T-cell (primary cell): Measurements from ENCODE around the gene NCAM1. TPM values are rescaled to one million over a fixed set of nuclear protein-coding genes. Genes with fewer than 3 reads are reported as not detected.

Source experiments
- ATAC-seq, 4 experiments: fragments of 200-7000 bp in 3 of 4; fragments of 150-1000 bp in 1 of 4; cut with Tn5 transposase; replicated peaks in 1 of 4; 1 replicate in 3 of 4; 2 replicates in 1 of 4; pipeline ENCODE4 v1.10.0; 2021; ENCODE audit warnings: moderate library complexity in 3 of 4, mild to moderate bottlenecking in 2 of 4, moderate number of reproducible peaks in 1 of 4
- CTCF ChIA-PET, 2 donors: fragments of 300-600 bp; sonication (Branson Sonifier 250); formaldehyde crosslinking; loops; one replicate each; lab custom pipeline; 2022; ENCODE audit warnings: antibody characterized with exemption in 2 of 2; lab: Charles Lee
- POLR2A ChIA-PET, 2 donors: fragments of 300-600 bp; sonication (Branson Sonifier 250); formaldehyde crosslinking; loops; one replicate each; lab custom pipeline; 2022; ENCODE audit warnings: antibody characterized with exemption in 2 of 2; lab: Charles Lee
- DNase-seq, 35 experiments: peaks; one replicate each; pipeline versions ENCODE4 v3.0.0 to v3.0.0-alpha.2; 2013 to 2023
- H3K27ac ChIP-seq: one replicate; pipeline ENCODE4 v1.5.1; 2013; ENCODE audit warnings: low read length
- H3K27me3 ChIP-seq, 2 experiments: replicated peaks in 1 of 2; 1 replicate in 1 of 2; 2 replicates in 1 of 2; pipeline versions ENCODE4 v1.6.1 to v1.7.0; 2013; ENCODE audit warnings: low read length in 1 of 2, mixed read lengths in 1 of 2; ENCODE audit not compliant: control insufficient read depth in 2 of 2, insufficient read depth in 2 of 2; ENCODE audit errors: extremely low read depth in 1 of 2
- H3K36me3 ChIP-seq, 2 donors: 1 replicate in 1 of 2; 2 replicates in 1 of 2; pipeline versions ENCODE4 v1.6.1 to v1.7.0; 2013; ENCODE audit warnings: low read length in 1 of 2; ENCODE audit not compliant: control insufficient read depth in 2 of 2, insufficient read depth in 1 of 2; ENCODE audit errors: extremely low read depth in 1 of 2
- H3K4me1 ChIP-seq, 2 experiments: 1 replicate in 1 of 2; 2 replicates in 1 of 2; pipeline versions ENCODE4 v1.6.1 to v1.7.0; 2013; ENCODE audit warnings: low read length in 2 of 2, mixed read lengths in 1 of 2; ENCODE audit not compliant: insufficient read depth in 2 of 2, control insufficient read depth in 1 of 2; ENCODE audit errors: extremely low read depth in 1 of 2
- H3K4me3 ChIP-seq, 2 donors: 1 replicate in 1 of 2; 2 replicates in 1 of 2; pipeline versions ENCODE4 v1.5.1 to v1.7.0; 2013; ENCODE audit warnings: mild to moderate bottlenecking in 2 of 2, low read length in 1 of 2, moderate library complexity in 1 of 2; ENCODE audit not compliant: control insufficient read depth in 1 of 2; ENCODE audit errors: extremely low read depth in 1 of 2
- H3K9me3 ChIP-seq: 2 replicates; pipeline ENCODE4 v1.7.0; 2013
- H3K27ac Mint-ChIP-seq, 2 donors: one replicate each; pipeline ENCODE4 v1.8.0; 2020 to 2021; ENCODE audit warnings: mild to moderate bottlenecking in 2 of 2, mixed read lengths in 2 of 2
- H3K27me3 Mint-ChIP-seq, 2 donors: one replicate each; pipeline ENCODE4 v1.8.0; 2021 to 2022; ENCODE audit warnings: mixed read lengths in 2 of 2
- H3K36me3 Mint-ChIP-seq: one replicate; pipeline ENCODE4 v1.8.0; 2021; ENCODE audit warnings: mixed read lengths
- H3K4me1 Mint-ChIP-seq, 3 donors: one replicate each; pipeline ENCODE4 v1.8.0; 2020 to 2022; ENCODE audit warnings: mixed read lengths in 3 of 3, mild to moderate bottlenecking in 1 of 3
- H3K4me3 Mint-ChIP-seq, 3 donors: one replicate each; pipeline ENCODE4 v1.8.0; 2020 to 2022; ENCODE audit warnings: mild to moderate bottlenecking in 3 of 3, mixed read lengths in 3 of 3, moderate library complexity in 3 of 3
- H3K9me3 Mint-ChIP-seq, 3 donors: one replicate each; pipeline ENCODE4 v1.8.0; 2020 to 2022; ENCODE audit warnings: mixed read lengths in 3 of 3
- WGBS: methylation state at CpG from one replicate; pipeline ENCODE4 v1.1.5; 2013; ENCODE audit warnings: missing lambda C conversion rate; ENCODE audit not compliant: insufficient coverage; 5-methylcytosine and 5-hydroxymethylcytosine counted together
- total RNA-seq, 35 experiments: library from RNA in 6 of 35; stranded (reverse) in 6 of 35; fragments of 120-200 nt in 1 of 35; gene quantifications; one replicate each; pipeline versions ENCODE4 v1.2.1 to v1.2.4 and lab custom pipeline; 2013 to 2026

NCAM1 gene
- total RNA-seq, 5 donors from 2014 or later (not counting 1 experiment from before 2014, with no cell fraction given), result 0.90 to 1.8 (median 1.1) TPM

- Mint-ChIP-seq H3K4me1 (no peaks in the 10 kb centered on the region), H3K27ac (no peak overlapping the region), H3K4me3 (no peak overlapping the region), H3K27me3 (peaks cover 13 to 14% of the 10 kb centered on the region in 2 donors), H3K36me3 (no peaks in the 10 kb centered on the region), H3K9me3 (no peaks in the 10 kb centered on the region)
- no peaks in the 10 kb centered on the region for H3K27me3 ChIP-seq
- POLR2A ChIA-PET, result no interaction called here
- CTCF ChIA-PET, result interaction anchor here in 1 of 2 donors (0.7 kb wide), 1 partner anchor 300 kb away, joined by 3 read pairs; no protein-coding TSS in a partner anchor
- no peak for ATAC-seq
- DNase-seq, result no peak
- no CpG with 5 or more reads among the region's 1 CpG for whole genome bisulfite sequencing
- no peaks in the 10 kb centered on the region for H3K36me3 ChIP-seq
- H3K9me3 ChIP-seq, result no peaks in the 10 kb centered on the region
- no peaks in the 10 kb centered on the region for H3K4me1 ChIP-seq
- no peak overlapping the region for H3K27ac ChIP-seq
- H3K4me3 ChIP-seq, result no peak overlapping the region
These were observed 148.8 kb downstream of the NCAM1 start for GRCh38 chr11:113110046-113110445.

DNA sequence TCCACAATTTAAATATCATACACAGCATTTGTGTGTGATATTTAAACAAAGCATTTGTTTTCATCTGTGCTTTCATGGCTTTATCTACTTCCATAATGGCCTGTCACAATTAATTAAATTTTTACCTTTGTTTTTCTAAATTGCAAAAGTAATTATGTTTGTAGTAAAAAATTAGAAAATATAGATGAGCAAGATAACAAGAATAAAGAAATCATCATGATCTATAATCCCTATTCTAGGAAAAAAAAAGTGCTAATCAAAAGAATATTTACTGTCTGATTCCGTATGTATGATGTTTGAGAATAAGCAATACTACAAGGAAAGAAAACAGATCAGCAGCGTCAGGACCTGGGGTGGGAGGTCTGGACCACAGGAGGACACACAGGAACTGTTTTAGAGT is 149.9 kb downstream of the NCAM1 start:
- no peak overlapping the region for H3K27ac ChIP-seq
- CTCF ChIA-PET, result no interaction called here
- no peaks in the 10 kb centered on the region for H3K4me1 Mint-ChIP-seq

DNA sequence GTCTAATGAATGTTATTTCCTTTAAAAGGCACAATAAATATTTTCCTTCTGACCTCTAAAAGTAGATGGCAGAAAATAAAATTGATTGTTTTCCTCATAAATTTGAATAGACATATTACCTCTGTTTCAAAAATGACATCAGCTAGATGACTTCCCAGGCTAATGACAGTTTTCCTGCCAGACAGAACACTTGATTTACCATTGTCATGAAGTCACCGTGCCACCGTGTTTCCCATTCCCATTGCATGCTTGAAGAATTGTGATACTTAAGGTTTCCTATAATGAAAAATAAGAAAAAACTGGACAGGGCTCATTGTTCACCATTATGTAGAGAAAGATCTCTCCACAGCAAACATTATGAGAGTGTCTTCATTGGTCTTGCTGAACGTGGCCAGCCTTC is 151.1 kb downstream of the NCAM1 start:
- Mint-ChIP-seq H3K27me3 (peaks cover 3 to 13% of the 10 kb centered on the region in 2 donors), H3K9me3 (no peaks in the 10 kb centered on the region), H3K4me1 (no peaks in the 10 kb centered on the region), H3K4me3 (no peak overlapping the region), H3K27ac (no peak overlapping the region), H3K36me3 (no peaks in the 10 kb centered on the region)
- ATAC-seq (no peak), DNase-seq (no peak)
- Histone ChIP-seq H3K36me3 (no peaks in the 10 kb centered on the region), H3K4me1 (no peaks in the 10 kb centered on the region), H3K27ac (no peak overlapping the region), H3K4me3 (no peak overlapping the region), H3K27me3 (no peaks in the 10 kb centered on the region), H3K9me3 (no peaks in the 10 kb centered on the region)
- WGBS, result no CpG with 5 or more reads among the region's 3 CpGs
- POLR2A ChIA-PET, result interaction anchor here in 1 of 2 donors (0.6 kb wide), 1 partner anchor 48 kb away, joined by 4 read pairs; no protein-coding TSS in a partner anchor
- CTCF ChIA-PET, result no interaction called here

More for the DNA sequence above, 149.9 kb downstream of the NCAM1 start:
- POLR2A ChIA-PET, result no interaction called here
- Mint-ChIP-seq H3K9me3 (no peaks in the 10 kb centered on the region), H3K27ac (no peak overlapping the region), H3K36me3 (no peaks in the 10 kb centered on the region), H3K4me3 (no peak overlapping the region), H3K27me3 (peaks cover 7 to 17% of the 10 kb centered on the region in 2 donors)
- Histone ChIP-seq H3K36me3 (no peaks in the 10 kb centered on the region), H3K9me3 (no peaks in the 10 kb centered on the region), H3K4me1 (no peaks in the 10 kb centered on the region), H3K4me3 (no peak overlapping the region), H3K27me3 (no peaks in the 10 kb centered on the region)
- ATAC-seq, result no peak
- DNase-seq, result no peak
- WGBS, result 75% methylated on average over 2 of the region's 2 CpGs

DNA sequence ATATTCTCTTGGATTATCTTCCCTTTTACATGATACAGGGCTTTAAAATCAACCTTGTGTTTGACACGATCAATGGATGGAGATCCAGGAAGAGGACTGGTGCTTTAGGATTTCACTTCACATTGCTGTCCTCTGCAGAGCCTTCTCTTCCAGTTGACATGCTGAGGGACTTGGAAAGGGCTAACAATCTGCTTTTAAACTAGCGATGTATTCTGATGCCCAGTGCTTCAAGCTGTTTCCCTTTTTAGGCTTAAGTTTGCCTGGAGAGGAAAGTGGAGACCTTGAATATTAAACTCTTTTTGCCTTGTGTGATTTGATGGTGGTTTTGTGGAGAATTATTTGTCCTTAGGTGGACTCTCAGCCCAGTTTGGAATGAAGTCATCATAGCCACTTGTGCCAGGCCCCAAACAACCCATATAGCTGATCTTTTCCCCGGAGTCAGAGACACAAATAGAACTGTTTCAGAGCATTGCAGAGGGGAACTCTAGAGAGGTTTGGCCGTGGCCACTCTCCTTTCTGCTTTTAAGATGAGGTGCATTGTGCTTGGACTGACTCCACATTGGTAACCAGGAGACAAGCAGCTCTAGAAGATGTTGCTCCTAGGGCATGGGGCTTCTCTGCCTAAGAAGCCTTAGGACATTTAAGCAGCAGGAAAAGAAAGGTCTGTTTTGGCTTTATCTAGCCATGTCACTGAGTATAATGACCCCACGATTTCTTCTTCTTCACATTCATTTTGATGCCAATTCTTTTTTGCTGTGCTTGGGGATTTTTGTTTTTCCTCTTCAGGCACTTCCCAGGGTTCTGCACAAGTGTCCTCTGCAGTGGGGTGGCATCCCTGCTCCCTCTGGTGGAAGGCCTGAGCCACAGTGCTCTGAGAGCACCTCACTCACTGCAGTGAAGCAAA is 152.8 kb downstream of the NCAM1 start:
- Mint-ChIP-seq H3K27ac (no peak overlapping the region), H3K4me1 (no peaks in the 10 kb centered on the region), H3K9me3 (no peaks in the 10 kb centered on the region), H3K4me3 (no peak overlapping the region), H3K27me3 (peaks cover 8 to 12% of the 10 kb centered on the region in 2 donors), H3K36me3 (no peaks in the 10 kb centered on the region)
- ChIA-PET POLR2A (no interaction called here), CTCF (interaction anchor here in 1 of 2 donors (0.7 to 1.7 kb wide), 2 partner anchors 316 to 834 kb away, joined by 3 to 8 read pairs; no protein-coding TSS in a partner anchor)
- Histone ChIP-seq H3K9me3 (no peaks in the 10 kb centered on the region), H3K4me1 (no peaks in the 10 kb centered on the region), H3K27me3 (no peaks in the 10 kb centered on the region), H3K4me3 (no peak overlapping the region), H3K27ac (no peak overlapping the region), H3K36me3 (no peaks in the 10 kb centered on the region)
- DNase-seq (peak in 3 of 35 experiments; percentile 2 to 22 (median 3)), ATAC-seq (no peak)
- WGBS, result 57% methylated on average over 2 of the region's 5 CpGs

- Mint-ChIP-seq H3K4me1 (no peaks in the 10 kb centered on the region), H3K27ac (no peak overlapping the region), H3K36me3 (no peaks in the 10 kb centered on the region), H3K27me3 (peaks cover 9 to 12% of the 10 kb centered on the region in 2 donors), H3K4me3 (no peak overlapping the region), H3K9me3 (no peaks in the 10 kb centered on the region)
- Histone ChIP-seq H3K9me3 (no peaks in the 10 kb centered on the region), H3K36me3 (no peaks in the 10 kb centered on the region), H3K27ac (no peak overlapping the region), H3K4me3 (no peak overlapping the region), H3K27me3 (no peaks in the 10 kb centered on the region), H3K4me1 (no peaks in the 10 kb centered on the region)
- ChIA-PET POLR2A (no interaction called here), CTCF (interaction anchor here in 1 of 2 donors (0.6 to 1.7 kb wide), 2 partner anchors 315 to 317 kb away, joined by 3 to 8 read pairs; no protein-coding TSS in a partner anchor)
- ATAC-seq (no peak), DNase-seq (no peak)
- no CpG with 5 or more reads among the region's 3 CpGs for WGBS
These were observed 153.4 kb downstream of the NCAM1 start for GRCh38 chr11:113114705-113115027.

GRCh38 chr11:113118104-113118503 is 156.9 kb downstream of the NCAM1 start:
- no peaks in the 10 kb centered on the region for H3K36me3 ChIP-seq
- H3K36me3 Mint-ChIP-seq, result no peaks in the 10 kb centered on the region
- H3K9me3 ChIP-seq, result no peaks in the 10 kb centered on the region
- H3K4me3 Mint-ChIP-seq, result no peak overlapping the region
- no peak overlapping the region for H3K4me3 ChIP-seq
- ChIA-PET POLR2A (no interaction called here), CTCF (no interaction called here)
- H3K27ac ChIP-seq, result no peak overlapping the region
- DNase-seq, result no peak
- H3K27ac Mint-ChIP-seq, result no peak overlapping the region
- WGBS, result no CpG with 5 or more reads among the region's 1 CpG
- H3K27me3 ChIP-seq, result no peaks in the 10 kb centered on the region
- no peaks in the 10 kb centered on the region for H3K4me1 Mint-ChIP-seq
- H3K9me3 Mint-ChIP-seq, result no peaks in the 10 kb centered on the region
- no peak for ATAC-seq
- no peaks in the 10 kb centered on the region for H3K4me1 ChIP-seq
- H3K27me3 Mint-ChIP-seq, result peaks cover 11 to 16% of the 10 kb centered on the region in 2 donors
